GM19240 (cell line): ENCODE results near the gene SPTBN1.

Experiments
- DNase-seq: peaks from one replicate; pipeline ENCODE4 v3.0.0; 2011; ENCODE audit warnings: low spot score; ENCODE audit not compliant: insufficient read length

SPTBN1 gene

GRCh38 chr2:54629914-54630857 is 174.1 kb downstream of the SPTBN1 start:
- DNase-seq, result no peak

DNA sequence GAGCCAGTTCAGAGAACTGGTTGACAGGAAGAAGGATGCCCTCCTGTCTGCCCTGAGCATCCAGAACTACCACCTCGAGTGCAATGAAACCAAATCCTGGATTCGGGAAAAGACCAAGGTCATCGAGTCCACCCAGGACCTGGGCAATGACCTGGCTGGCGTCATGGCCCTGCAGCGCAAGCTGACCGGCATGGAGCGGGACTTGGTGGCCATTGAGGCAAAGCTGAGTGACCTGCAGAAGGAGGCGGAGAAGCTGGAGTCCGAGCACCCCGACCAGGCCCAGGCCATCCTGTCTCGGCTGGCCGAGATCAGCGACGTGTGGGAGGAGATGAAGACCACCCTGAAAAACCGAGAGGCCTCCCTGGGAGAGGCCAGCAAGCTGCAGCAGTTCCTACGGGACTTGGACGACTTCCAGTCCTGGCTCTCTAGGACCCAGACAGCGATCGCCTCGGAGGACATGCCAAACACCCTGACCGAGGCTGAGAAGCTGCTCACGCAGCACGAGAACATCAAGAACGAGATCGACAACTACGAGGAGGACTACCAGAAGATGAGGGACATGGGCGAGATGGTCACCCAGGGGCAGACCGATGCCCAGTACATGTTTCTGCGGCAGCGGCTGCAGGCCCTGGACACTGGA is 174.9 kb downstream of the SPTBN1 start:
- no peak for DNase-seq

- no peak for DNase-seq
These were observed 175.6 kb downstream of the SPTBN1 start for GRCh38 chr2:54631755-54632154.

- DNase-seq, result no peak
These were observed 176.9 kb downstream of the SPTBN1 start for GRCh38 chr2:54632733-54633692.

DNA sequence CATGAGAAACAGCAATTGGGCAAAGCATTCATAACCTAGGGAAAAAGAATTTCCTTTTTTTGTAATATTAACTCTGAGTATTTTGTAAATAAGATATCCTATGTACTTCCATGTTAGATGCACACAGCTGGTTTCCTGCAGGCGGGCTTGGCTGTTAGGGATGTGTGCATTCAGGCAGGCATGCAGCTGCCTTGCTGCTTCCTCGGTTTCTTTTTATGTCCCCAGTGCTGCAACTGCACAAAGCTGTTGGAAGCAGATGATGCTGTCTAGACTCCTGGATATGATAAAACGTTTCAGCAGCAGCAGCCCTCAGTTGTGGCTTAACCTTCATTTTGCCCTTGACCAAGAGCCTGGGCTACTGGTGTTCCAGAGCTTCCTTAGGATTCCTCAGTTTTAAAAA is 177.9 kb downstream of the SPTBN1 start:
- no peak for DNase-seq

DNA sequence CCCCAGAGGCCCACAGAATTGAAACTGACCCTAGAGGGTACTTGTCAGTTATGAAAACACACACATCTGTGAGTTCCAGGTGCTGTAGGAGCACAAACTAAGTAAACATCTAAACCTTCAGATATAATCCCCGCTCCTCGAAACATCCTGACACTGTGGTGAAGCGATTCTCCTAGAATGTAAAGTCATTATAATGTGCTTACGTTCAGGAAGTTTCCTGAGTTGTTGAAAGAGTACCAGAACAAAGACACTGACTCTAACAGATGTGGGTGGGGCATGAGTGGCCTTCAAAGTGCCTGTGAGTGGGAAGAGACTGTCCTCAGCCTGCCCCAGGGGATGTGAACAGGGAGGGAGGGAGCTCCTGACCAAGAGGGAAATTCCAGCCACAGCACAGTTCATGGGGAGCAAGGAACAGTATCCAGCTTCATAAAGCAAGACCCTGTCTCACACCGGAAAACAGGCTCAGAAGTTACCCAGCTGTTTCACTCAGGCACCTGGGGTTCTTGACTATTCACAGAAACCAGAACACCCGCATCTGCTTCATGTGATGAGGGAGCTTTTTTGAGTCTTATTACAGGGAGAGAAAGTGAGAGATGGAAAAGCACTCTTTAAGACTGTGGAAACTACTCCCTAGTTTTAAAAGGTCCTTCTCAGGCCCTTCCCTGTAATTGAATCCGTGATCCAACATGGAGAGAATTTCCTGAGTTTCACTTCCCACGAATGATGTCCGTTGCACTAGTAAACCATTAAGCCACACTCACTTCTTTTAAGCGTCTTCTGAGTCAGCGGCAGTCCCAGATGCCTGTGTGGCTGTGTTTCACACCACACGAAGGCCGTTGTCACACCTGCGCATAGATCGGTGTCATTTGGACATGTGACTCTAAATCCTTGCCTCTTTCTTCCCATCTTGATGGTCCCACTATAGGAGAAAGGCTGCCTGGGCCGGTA is 178.7 kb downstream of the SPTBN1 start:
- DNase-seq, result peak; percentile 81

- DNase-seq, result no peak
These were observed 179.5 kb downstream of the SPTBN1 start for GRCh38 chr2:54635554-54636152.

DNA sequence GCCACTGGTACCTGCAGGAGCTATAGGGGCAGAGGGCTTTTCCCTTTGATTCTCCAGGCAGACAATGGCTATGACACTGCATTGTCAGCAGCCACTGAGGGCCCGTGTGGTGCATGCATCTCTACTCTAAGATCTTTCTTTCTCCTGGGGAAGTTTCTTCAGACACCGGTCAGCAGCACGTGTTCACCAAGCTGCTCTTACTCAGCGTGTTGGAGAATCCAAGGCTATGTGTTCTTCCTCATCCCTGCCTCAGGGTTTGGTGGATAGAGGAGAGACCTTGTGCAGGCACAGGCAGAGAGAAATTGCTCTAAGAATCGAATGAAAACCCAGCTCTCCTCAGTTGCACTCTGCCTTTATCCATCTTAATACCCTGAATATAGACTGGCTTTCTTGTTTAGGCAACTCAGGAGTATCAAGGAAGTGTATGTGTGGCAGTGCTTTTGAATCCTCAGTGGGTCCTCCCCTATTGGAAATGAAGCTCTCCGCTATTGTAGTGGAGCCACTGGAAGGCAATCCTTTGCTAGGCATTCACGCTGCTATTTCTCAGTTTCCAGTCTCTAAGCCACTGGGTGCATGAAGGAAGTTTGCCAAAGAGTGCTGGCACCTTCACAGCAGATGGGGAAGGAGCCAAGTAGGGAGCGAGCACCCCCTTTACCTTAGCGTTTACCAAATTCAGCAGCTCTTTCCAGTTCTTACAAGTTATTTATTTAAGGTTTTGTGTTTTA is 180.4 kb downstream of the SPTBN1 start:
- no peak for DNase-seq

DNA sequence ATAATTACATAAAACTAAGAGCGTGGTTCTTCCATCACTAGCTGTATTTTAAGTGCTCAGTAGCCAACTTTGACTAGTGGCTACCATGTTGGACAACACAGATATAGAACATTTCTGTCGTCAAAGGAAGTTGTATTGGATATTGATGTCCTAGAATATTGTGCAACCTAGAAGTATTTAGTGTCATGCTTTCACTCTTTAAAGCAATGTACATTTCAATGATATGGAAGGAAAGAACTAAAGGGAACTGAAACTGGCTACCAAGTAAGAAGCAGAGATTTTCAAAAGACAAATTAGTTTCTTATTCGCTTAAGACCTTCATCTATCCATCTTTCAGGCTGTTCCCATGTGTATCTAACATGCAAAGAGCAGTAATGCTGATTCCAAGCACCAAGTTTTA is 182.0 kb downstream of the SPTBN1 start:
- DNase-seq, result no peak

- no peak for DNase-seq
These were observed 182.7 kb downstream of the SPTBN1 start for GRCh38 chr2:54638774-54639187.

DNA sequence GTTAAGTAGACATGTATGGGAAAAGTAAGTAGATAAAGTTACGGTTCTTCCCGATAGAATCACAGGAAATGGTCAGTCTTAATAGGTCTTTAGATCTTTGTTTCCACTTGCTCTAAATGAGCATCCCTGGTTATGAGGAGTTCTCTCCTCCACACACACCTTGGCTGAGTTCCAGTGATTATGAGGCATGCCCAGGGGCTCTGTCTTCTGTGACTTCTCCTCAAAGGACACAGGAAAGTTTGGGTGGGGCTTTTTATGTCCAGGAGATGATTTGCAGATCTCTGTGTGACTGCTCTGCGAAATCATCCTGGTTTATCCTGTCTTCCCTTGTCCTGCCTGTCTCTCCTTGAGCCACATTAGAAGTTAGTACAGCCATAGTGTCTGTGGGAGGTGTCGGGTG is 183.5 kb downstream of the SPTBN1 start:
- DNase-seq, result no peak

GRCh38 chr2:54640834-54641540 is 184.9 kb downstream of the SPTBN1 start:
- no peak for DNase-seq

- no peak for DNase-seq
These were observed 185.9 kb downstream of the SPTBN1 start for GRCh38 chr2:54641988-54642387.

DNA sequence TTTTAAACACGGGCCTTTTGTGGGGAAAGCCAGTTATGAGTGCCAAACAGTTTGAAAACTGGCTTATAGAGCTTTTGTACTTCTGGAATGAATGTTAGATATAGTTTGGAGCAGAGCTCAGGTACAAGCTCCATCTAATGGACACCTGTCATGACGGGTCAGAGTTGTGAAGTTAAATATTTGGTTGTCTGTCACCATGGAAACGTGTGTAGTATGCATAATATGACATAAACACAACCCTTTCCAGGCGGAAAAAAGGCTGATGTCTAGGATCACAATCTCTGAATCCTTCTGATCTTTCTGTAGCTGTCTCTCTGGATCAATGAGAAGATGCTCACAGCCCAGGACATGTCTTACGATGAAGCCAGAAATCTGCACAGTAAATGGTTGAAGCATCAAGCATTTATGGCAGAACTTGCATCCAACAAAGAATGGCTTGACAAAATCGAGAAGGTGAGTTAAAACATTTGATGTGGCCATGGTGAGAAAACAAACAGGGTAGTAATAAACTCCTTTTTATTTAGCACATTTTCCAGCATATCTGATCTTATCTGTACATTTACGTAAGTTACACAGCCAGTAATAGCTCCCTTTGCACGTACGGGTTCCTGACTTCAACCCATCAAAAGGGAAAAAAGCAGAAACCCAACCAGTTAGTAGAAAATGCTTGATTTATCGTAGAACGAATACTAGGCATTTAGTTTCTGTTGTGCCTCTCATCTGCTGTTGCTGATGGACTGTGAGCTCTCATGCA is 186.7 kb downstream of the SPTBN1 start:
- no peak for DNase-seq

DNA sequence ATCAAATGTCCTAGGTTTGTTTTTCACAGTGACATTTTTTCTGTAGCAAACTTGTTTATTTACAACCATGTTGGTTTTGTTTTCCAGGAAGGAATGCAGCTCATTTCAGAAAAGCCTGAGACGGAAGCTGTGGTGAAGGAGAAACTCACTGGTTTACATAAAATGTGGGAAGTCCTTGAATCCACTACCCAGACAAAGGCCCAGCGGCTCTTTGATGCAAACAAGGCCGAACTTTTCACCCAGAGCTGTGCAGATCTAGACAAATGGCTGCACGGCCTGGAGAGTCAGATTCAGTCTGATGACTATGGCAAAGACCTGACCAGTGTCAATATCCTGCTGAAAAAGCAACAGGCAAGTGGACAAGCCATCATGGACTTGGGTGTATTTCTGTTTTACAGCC is 188.1 kb downstream of the SPTBN1 start:
- no peak for DNase-seq

GRCh38 chr2:54646170-54646927 is 190.2 kb downstream of the SPTBN1 start:
- no peak for DNase-seq

DNA sequence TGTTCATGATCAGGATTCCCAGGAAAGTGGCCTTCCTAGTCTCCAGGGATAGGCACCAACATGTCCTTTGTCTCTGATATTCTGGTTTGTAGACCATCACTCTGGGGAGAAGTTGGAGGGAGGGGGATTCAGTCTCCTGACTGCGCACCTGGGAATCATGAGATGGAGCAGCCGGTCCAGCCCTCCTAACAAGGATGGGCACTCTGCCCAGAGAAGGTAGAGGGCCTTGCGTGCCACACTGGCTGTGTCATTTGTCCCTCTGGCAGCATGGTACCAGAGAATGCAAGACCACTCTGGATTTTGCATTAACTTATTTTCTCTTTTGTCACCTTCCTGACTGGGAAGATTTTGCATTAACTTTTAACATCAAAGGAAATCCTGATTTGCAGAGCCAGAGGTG is 192.1 kb downstream of the SPTBN1 start:
- DNase-seq, result no peak
